OCI-LY7 (cell line): Measurements from ENCODE around the gene CARMIL1. TPM values are rescaled to one million over a fixed set of nuclear protein-coding genes. Genes with fewer than 3 reads are reported as not detected.

ENCODE experiments used
- BruUV-seq: library from RNA; stranded (reverse); fragments of 400-500 nt; replicated peaks from 2 replicates; lab custom pipeline; 2021; lab: Mats Ljungman, UMichigan
- CTCF ChIA-PET: fragments of 300-600 bp; sonication (Branson Sonifier 250); formaldehyde crosslinking; loops from one replicate; lab custom pipeline; 2022; ENCODE audit warnings: antibody characterized with exemption; ENCODE audit not compliant: unreplicated experiment; lab: Charles Lee
- POLR2A ChIA-PET: fragments of 300-600 bp; sonication (Branson Sonifier 250); formaldehyde crosslinking; loops from one replicate; lab custom pipeline; 2022; ENCODE audit warnings: antibody characterized with exemption; lab: Charles Lee
- DNase-seq: peaks from one replicate; pipeline ENCODE4 v3.0.0-alpha.2; 2015; ENCODE audit warnings: low spot score
- H2AFZ ChIP-seq: fragments of 200-600 bp; sonication (generic), shearing (Covaris generic); 2 replicates; pipeline ENCODE4 v1.6.1; 2014; ENCODE audit warnings: mild to moderate bottlenecking, antibody characterized with exemption, low read length, moderate library complexity
- H3K27ac ChIP-seq: fragments of 200-600 bp; sonication (generic); 2 replicates; pipeline ENCODE4 v1.5.1; 2014; ENCODE audit warnings: mixed run types, low read depth, mild to moderate bottlenecking, moderate library complexity, low read length, inconsistent platforms; ENCODE audit not compliant: poor library complexity, severe bottlenecking
- H3K36me3 ChIP-seq: fragments of 200-600 bp; sonication (generic); 2 replicates; pipeline ENCODE4 v1.6.1; 2014; ENCODE audit warnings: mild to moderate bottlenecking, antibody characterized with exemption, low read length, moderate library complexity, mixed read lengths; ENCODE audit not compliant: insufficient read depth
- H3K4me1 ChIP-seq: fragments of 200-600 bp; sonication (generic); 2 replicates; pipeline ENCODE4 v1.5.1; 2014; ENCODE audit warnings: mild to moderate bottlenecking, low read length; ENCODE audit not compliant: insufficient read depth, poor library complexity, severe bottlenecking
- H3K4me2 ChIP-seq: fragments of 200-600 bp; sonication (generic); 2 replicates; pipeline ENCODE4 v1.6.1; 2014; ENCODE audit warnings: mild to moderate bottlenecking, low read length
- H3K4me3 ChIP-seq: fragments of 200-600 bp; sonication (generic); 2 replicates; pipeline ENCODE4 v1.5.1; 2014; ENCODE audit warnings: mild to moderate bottlenecking, low read depth, low read length; ENCODE audit not compliant: poor library complexity, severe bottlenecking
- H3K79me2 ChIP-seq: fragments of 200-600 bp; sonication (generic); 2 replicates; pipeline ENCODE4 v1.6.1; 2016; ENCODE audit warnings: low read depth, mild to moderate bottlenecking, low read length, moderate library complexity, mixed read lengths; ENCODE audit not compliant: insufficient read depth
- H3K9me2 ChIP-seq: fragments of 200-600 bp; sonication (generic); 2 replicates; pipeline ENCODE4 v1.6.1; 2016; ENCODE audit warnings: mild to moderate bottlenecking, low read length, mixed read lengths; ENCODE audit not compliant: insufficient read depth
- H3K9me3 ChIP-seq: fragments of 200-600 bp; sonication (generic); 2 replicates; pipeline ENCODE4 v1.6.1; 2014; ENCODE audit warnings: mild to moderate bottlenecking, mixed run types, low read length, mixed read lengths
- H4K20me1 ChIP-seq: fragments of 200-600 bp; sonication (generic); 2 replicates; pipeline ENCODE4 v1.6.1; 2014; ENCODE audit warnings: mild to moderate bottlenecking, antibody characterized with exemption, low read length, moderate library complexity, mixed read lengths; ENCODE audit not compliant: insufficient read depth
- EZH2phosphoT487 ChIP-seq: fragments of 200-600 bp; sonication (generic); IDR thresholded peaks from 2 replicates; pipeline ENCODE4 v1.6.1; 2018; ENCODE audit warnings: low read depth, borderline replicate concordance, mild to moderate bottlenecking, mixed run types, antibody characterized with exemption, low read length, moderate library complexity, mixed read lengths
- intact Hi-C: fragments of 100-400 bp; cut with micrococcal nuclease; formaldehyde crosslinking; loops from one replicate; pipeline ENCODE4 v1.10.0; 2022; ENCODE audit not compliant: unreplicated experiment
- total RNA-seq, 2 experiments: library from RNA; depleted of rRNA in 1 of 2; stranded (reverse); fragments of >200 nt in 1 of 2; shearing (Covaris generic) in 1 of 2; gene quantifications; 2 replicates each; pipeline ENCODE4 v1.2.3, GENCODE V29; 2014 to 2022
- TF ChIP-seq, protein P1 (sequence below): fragments of 200-600 bp; sonication (generic); conservative IDR thresholded peaks from 2 replicates; pipeline ENCODE4 v1.5.1; 2014; ENCODE audit warnings: mild to moderate bottlenecking, antibody characterized with exemption, low read length, moderate library complexity, mixed read lengths

CARMIL1 gene
- total RNA-seq, 2 experiments from 2014 or later = 25.5 to 40.1 TPM

DNA sequence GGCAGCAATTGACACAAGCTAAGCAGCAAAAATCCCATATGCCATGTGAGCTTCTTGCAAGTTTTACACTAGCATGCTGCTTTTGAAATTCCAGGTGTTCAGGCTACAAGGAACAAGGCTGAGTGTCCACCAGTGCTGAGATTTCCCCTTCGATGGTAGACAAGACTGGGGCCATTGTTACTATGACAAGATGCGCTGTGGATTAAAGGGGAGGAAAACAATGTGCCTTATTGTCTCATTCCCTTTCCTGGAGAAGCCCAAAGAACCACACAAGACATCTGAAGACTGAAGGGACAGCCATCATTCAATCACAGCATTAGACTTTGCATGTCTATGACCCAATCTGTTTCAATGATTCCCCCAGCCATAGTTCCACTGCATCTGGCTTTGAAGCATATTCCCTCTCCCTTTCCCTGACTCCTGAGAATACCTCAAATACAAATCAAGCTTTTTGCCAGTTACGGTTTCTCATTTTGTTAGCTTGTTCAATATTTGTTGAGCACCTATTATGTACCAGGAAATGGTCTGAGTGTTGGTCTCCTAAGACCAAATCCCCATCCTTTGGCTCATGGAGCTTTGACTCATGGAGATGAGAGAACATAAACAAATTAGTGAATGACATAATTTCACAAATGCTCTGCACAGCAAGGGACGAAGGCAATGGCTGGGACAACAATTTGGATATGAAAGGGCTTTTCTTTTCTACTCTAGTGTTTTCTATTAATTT, 349.5 kb downstream of the CARMIL1 start:
- H2AFZ ChIP-seq = no peak overlapping the region
- H3K36me3 ChIP-seq = no peaks in the 10 kb centered on the region
- POLR2A ChIA-PET = no interaction called here
- H4K20me1 ChIP-seq = no peaks in the 10 kb centered on the region
- intact Hi-C loops = no loop called here
- no peak overlapping the region for H3K4me3 ChIP-seq
- no peaks in the 10 kb centered on the region for H3K9me3 ChIP-seq
- TF ChIP-seq EZH2phosphoT487 = no peak
- TF ChIP-seq, protein P1, sequence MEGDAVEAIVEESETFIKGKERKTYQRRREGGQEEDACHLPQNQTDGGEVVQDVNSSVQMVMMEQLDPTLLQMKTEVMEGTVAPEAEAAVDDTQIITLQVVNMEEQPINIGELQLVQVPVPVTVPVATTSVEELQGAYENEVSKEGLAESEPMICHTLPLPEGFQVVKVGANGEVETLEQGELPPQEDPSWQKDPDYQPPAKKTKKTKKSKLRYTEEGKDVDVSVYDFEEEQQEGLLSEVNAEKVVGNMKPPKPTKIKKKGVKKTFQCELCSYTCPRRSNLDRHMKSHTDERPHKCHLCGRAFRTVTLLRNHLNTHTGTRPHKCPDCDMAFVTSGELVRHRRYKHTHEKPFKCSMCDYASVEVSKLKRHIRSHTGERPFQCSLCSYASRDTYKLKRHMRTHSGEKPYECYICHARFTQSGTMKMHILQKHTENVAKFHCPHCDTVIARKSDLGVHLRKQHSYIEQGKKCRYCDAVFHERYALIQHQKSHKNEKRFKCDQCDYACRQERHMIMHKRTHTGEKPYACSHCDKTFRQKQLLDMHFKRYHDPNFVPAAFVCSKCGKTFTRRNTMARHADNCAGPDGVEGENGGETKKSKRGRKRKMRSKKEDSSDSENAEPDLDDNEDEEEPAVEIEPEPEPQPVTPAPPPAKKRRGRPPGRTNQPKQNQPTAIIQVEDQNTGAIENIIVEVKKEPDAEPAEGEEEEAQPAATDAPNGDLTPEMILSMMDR = no peak
- no TSS peak for BruUV-seq
- no peaks in the 10 kb centered on the region for H3K9me2 ChIP-seq
- H3K4me1 ChIP-seq = no peaks in the 10 kb centered on the region
- no peak for DNase-seq
- CTCF ChIA-PET = no interaction called here
- no peak overlapping the region for H3K4me2 ChIP-seq
- H3K27ac ChIP-seq = no peak overlapping the region
- no peaks in the 10 kb centered on the region for H3K79me2 ChIP-seq

DNA sequence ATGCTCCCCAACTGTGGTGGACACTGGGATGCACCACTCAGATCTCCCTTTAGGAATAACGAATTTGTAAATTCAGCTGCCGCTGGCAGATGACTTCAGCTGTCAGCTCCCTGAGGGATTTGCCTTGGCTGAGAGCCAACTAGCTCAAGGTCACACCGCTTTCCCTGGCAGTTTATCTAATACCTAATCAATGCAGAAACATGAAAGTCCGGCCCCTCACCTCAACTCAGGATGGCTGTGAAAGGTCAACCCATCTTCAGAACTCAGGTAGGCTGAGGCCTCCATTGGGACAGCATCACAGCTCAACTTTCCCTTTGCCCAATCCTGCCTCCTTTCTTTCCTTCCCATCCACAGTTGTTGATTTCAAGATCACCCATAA, 350.0 kb downstream of the CARMIL1 start:
- Histone ChIP-seq H4K20me1 (no peaks in the 10 kb centered on the region), H3K4me1 (no peaks in the 10 kb centered on the region), H3K4me2 (no peak overlapping the region), H3K36me3 (no peaks in the 10 kb centered on the region), H3K4me3 (no peak overlapping the region), H3K27ac (no peak overlapping the region), H2AFZ (no peak overlapping the region), H3K79me2 (no peaks in the 10 kb centered on the region), H3K9me3 (no peaks in the 10 kb centered on the region), H3K9me2 (no peaks in the 10 kb centered on the region)
- no TSS peak for BruUV-seq
- CTCF ChIA-PET = no interaction called here
- POLR2A ChIA-PET = no interaction called here
- DNase-seq = no peak
- no peak for TF ChIP-seq EZH2phosphoT487
- TF ChIP-seq, protein P1 = no peak
- intact Hi-C loops = no loop called here

DNA sequence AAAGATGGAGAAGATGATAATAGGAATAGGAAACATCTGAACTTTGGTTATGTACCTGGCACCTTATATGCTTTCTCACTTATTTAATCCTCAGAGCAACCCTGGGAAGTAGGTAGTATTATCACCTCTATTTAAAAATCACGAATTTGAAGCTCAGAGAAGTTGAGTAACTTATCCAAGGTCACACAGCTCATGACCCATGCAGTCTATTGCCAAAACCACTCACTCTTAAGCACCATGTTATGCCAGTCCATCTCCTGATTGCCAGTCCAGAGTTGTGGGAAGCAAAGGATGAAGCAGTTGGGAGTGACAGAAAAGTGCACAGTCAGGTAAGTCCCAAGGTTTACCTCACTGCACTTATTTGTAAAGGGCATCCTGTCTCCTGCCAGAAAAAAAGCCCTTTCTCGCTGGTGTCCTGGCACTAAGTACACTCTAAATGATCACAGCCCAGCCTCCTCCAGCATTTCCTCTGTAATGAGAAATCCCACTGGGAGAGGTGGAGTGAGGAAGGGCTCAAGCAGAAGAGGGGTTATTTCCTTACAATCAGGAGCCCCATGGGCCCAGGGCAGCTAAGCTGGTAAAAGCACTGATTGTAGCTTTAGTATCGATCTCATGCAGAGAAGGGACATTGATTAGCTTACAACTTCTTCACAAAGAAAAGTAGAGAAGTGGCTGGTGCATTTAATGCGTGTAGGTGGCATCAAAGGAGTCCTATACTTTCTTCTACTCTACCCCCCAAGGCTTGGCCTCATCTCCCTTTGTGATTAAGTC, 351.5 kb downstream of the CARMIL1 start:
- Histone ChIP-seq H3K4me3 (no peak overlapping the region), H3K9me3 (no peaks in the 10 kb centered on the region), H3K4me1 (no peaks in the 10 kb centered on the region), H3K79me2 (no peaks in the 10 kb centered on the region), H4K20me1 (no peaks in the 10 kb centered on the region), H2AFZ (no peak overlapping the region), H3K9me2 (no peaks in the 10 kb centered on the region), H3K4me2 (no peak overlapping the region), H3K27ac (no peak overlapping the region), H3K36me3 (no peaks in the 10 kb centered on the region)
- no TSS peak for BruUV-seq
- DNase-seq = no peak
- TF ChIP-seq, protein P1 = no peak
- TF ChIP-seq EZH2phosphoT487 = no peak
- intact Hi-C loops = no loop called here
- ChIA-PET CTCF (no interaction called here), POLR2A (interaction anchor here (0.8 kb wide), 1 partner anchor 11 kb away, joined by 3 read pairs; no protein-coding TSS in a partner anchor)
